ENCODE measurements around the gene KRTAP4-7. TPM values are rescaled to one million over a fixed set of nuclear protein-coding genes. Genes with fewer than 3 reads are reported as not detected.

The KRTAP4-7 gene
- total RNA-seq, 1 experiment from 2014 or later = not detected

GRCh38 chr17:41116297-41116696, 32.3 kb downstream of the KRTAP4-7 start:
- H3K79me2 ChIP-seq (ENCODE audit: insufficient read depth, low read length) = no peaks in the 10 kb centered on the region
- POLR2A ChIA-PET = no interaction called here
- H3K9me2 ChIP-seq (ENCODE audit: insufficient read depth) = no peaks in the 10 kb centered on the region
- H3K4me1 ChIP-seq (ENCODE audit: control insufficient read depth in 1 of 2, insufficient read depth in 2 of 2, low read length in 2 of 2) = peaks cover 0 to 7% of the 10 kb centered on the region in 2 experiments; a peak in 1 of 4 replicates
- H3K4me3 ChIP-seq (replicated peaks in 1 of 2; ENCODE audit: low read depth in 1 of 2, low read length in 2 of 2) = no peak overlapping the region
- H2AFZ ChIP-seq (ENCODE audit: low read depth, low read length, poor library complexity, severe bottlenecking) = no peak overlapping the region
- BruUV-seq (replicated peaks) = no TSS peak
- no peak for DNase-seq (ENCODE audit: low read depth, low spot score)
- no peaks in the 10 kb centered on the region for H3K27me3 ChIP-seq (ENCODE audit: insufficient read depth, low read length)
- TF ChIP-seq ZNF274 (IDR thresholded peaks at IDR 0.05; ENCODE audit: low read depth, low read length) (no peak), EZH2phosphoT487 (IDR thresholded peaks at IDR 0.05; ENCODE audit: borderline replicate concordance) (no peak), POLR2A (IDR thresholded peaks at IDR 0.05; ENCODE audit: borderline replicate concordance, extremely low read depth, insufficient read depth, insufficient read length) (no peak), FOSL1 (IDR thresholded peaks at IDR 0.05; ENCODE audit: low read depth) (no peak), SIN3A (IDR thresholded peaks at IDR 0.05; ENCODE audit: low read depth) (no peak), SRF (IDR thresholded peaks at IDR 0.05; ENCODE audit: low read depth) (no peak), CEBPB (IDR thresholded peaks at IDR 0.05; ENCODE audit: low read depth) (no peak), POLR2AphosphoS5 (IDR thresholded peaks at IDR 0.05; ENCODE audit: low read depth, low read length) (no peak), TCF7L2 (IDR thresholded peaks at IDR 0.05; ENCODE audit: borderline replicate concordance, extremely low read depth, insufficient read depth, insufficient read length) (no peak), ELF1 (IDR thresholded peaks at IDR 0.05; ENCODE audit: borderline replicate concordance, low read depth) (no peak), ZBTB33 (IDR thresholded peaks at IDR 0.05; ENCODE audit: extremely low read depth, insufficient replicate concordance, low read length) (no peak), JUND (IDR thresholded peaks at IDR 0.05) (no peak), REST (IDR thresholded peaks at IDR 0.05; ENCODE audit: low read depth) (no peak), EZH2 (IDR thresholded peaks at IDR 0.05) (no peak)
- TF ChIP-seq, protein P1, sequence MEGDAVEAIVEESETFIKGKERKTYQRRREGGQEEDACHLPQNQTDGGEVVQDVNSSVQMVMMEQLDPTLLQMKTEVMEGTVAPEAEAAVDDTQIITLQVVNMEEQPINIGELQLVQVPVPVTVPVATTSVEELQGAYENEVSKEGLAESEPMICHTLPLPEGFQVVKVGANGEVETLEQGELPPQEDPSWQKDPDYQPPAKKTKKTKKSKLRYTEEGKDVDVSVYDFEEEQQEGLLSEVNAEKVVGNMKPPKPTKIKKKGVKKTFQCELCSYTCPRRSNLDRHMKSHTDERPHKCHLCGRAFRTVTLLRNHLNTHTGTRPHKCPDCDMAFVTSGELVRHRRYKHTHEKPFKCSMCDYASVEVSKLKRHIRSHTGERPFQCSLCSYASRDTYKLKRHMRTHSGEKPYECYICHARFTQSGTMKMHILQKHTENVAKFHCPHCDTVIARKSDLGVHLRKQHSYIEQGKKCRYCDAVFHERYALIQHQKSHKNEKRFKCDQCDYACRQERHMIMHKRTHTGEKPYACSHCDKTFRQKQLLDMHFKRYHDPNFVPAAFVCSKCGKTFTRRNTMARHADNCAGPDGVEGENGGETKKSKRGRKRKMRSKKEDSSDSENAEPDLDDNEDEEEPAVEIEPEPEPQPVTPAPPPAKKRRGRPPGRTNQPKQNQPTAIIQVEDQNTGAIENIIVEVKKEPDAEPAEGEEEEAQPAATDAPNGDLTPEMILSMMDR (IDR thresholded peaks at IDR 0.05 in 2 of 3, conservative IDR thresholded peaks at IDR 0.05 in 1 of 3; ENCODE audit: borderline replicate concordance in 1 of 3, insufficient read depth in 1 of 3, low read depth in 2 of 3, low read length in 2 of 3) = no peak
- TF ChIP-seq, protein P2, sequence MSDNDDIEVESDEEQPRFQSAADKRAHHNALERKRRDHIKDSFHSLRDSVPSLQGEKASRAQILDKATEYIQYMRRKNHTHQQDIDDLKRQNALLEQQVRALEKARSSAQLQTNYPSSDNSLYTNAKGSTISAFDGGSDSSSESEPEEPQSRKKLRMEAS (IDR thresholded peaks at IDR 0.05) = no peak
- H3K36me3 ChIP-seq (ENCODE audit: control insufficient read depth in 1 of 2, insufficient read depth in 2 of 2, low read length in 2 of 2) = peaks cover 0 to 4% of the 10 kb centered on the region in 2 experiments; a peak in 1 of 4 replicates
- H3K27ac ChIP-seq (ENCODE audit: low read depth, low read length) = no peak overlapping the region
- peaks cover 0 to 11% of the 10 kb centered on the region in 2 experiments; a peak in 2 of 4 replicates for H3K9me3 ChIP-seq (ENCODE audit: control insufficient read depth in 1 of 2, insufficient read depth in 1 of 2, low read depth in 1 of 2, low read length in 2 of 2)
- no peak overlapping the region for H3K4me2 ChIP-seq (ENCODE audit: low read length)
- H4K20me1 ChIP-seq (ENCODE audit: insufficient read depth) = no peaks in the 10 kb centered on the region
- intact Hi-C loops (cut with micrococcal nuclease) = no loop called here
- CTCF ChIA-PET = no interaction called here
- RAD21 ChIA-PET (ENCODE audit: low non-redundant PET in 1 of 2, low total read pairs in 2 of 2, uncharacterized antibody in 2 of 2, unreplicated experiment in 2 of 2) = no interaction called here
- no peak for ATAC-seq
- H3K9ac ChIP-seq (ENCODE audit: low read length) = no peak overlapping the region

Measured in HCT116 (cell line).